ENCODE data around the gene FBLN2.

FBLN2 gene

DNA sequence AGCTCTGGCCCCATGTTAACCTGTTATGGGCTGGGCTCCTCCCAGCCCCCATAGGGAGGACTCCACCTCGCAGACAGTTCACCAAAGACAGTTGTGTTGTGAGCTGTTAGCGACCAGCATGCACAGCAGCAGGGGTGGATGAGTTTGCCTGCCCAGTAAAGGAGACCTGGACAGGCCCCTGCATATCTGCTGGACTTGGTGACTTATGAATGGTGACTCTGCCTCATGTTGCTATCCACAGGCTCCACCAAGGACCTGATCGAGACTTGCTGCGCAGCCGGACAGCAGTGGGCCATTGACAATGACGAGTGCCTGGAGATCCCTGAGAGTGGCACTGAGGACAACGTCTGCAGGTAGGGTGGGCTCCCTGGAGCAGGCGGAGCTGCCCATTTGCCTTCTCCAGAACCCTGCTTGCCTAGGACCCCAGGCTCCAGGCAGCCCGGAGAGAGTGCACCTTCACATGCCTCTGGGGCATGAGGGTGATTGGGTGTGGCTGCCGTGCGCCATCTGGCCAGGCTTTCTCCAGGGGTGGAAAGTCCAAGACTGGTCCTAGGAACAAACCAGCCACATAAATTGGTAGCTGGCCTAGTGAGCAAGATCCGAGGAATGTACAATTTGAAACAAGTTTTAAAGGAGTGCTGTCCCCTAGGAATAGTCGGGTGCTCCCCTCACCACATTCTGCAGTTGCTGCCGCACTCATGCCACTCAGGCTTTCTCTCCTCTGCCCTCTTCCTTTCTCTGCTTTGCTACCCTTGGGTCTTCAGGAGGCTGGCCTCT is 59.1 kb downstream of the FBLN2 start:
- TF ChIP-seq ZNF274 (IDR thresholded peaks at IDR 0.05; ENCODE audit: low read depth, low read length), result no peak
- no peak overlapping the region for H3K4me3 ChIP-seq (ENCODE audit: low read length)

DNA sequence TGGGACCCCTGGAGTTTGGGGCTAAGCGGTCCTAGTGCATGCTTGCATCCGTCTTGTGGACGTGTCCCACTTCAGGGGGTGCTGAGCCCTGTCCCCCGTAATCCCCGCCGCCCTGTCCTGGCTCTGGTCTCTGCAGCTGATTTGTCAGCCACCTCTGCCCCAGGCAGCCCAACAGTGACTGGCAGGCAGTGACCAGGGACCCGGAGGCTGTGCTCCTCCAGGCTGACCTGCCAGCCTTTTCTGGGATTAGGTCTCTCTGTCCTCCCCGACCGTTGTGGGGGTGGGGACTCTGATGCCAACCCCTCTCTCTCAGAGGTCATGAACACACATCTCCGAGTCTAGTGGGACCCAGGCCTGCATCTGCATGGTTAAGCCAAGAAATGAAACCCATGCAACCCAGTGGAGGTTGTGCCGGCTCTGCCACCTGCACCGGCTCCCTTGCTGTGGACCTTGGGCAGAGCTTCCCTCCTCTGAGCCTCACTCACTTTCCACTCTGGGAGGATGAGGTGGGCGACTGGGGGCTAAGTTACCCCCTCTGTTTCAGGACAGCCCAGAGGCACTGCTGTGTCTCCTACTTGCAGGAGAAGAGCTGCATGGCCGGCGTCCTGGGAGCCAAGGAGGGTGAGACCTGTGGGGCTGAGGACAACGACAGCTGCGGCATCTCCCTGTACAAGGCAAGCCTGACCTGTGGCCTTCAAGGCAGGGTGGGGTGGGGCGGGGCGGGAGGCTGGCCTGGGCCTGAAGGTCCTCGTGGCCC is 60.2 kb downstream of the FBLN2 start:
- H3K4me3 ChIP-seq (ENCODE audit: low read length), result no peak overlapping the region
- no peak for TF ChIP-seq ZNF274 (IDR thresholded peaks at IDR 0.05; ENCODE audit: low read depth, low read length)

GRCh38 chr3:13610006-13610570 is 61.2 kb downstream of the FBLN2 start:
- no peak overlapping the region for H3K4me3 ChIP-seq (ENCODE audit: low read length)
- TF ChIP-seq ZNF274 (IDR thresholded peaks at IDR 0.05; ENCODE audit: low read depth, low read length), result no peak

- no peak overlapping the region for H3K4me3 ChIP-seq (ENCODE audit: low read length)
- TF ChIP-seq ZNF274 (IDR thresholded peaks at IDR 0.05; ENCODE audit: low read depth, low read length), result no peak
Observed at GRCh38 chr3:13611221-13611620, 62.3 kb downstream of the FBLN2 start.

- no peak for TF ChIP-seq ZNF274 (IDR thresholded peaks at IDR 0.05; ENCODE audit: low read depth, low read length)
- H3K4me3 ChIP-seq (ENCODE audit: low read length), result no peak overlapping the region
Observed at GRCh38 chr3:13612829-13613228, 63.9 kb downstream of the FBLN2 start.

GRCh38 chr3:13613343-13614190 is 64.6 kb downstream of the FBLN2 start:
- no peak for TF ChIP-seq ZNF274 (IDR thresholded peaks at IDR 0.05; ENCODE audit: low read depth, low read length)
- no peak overlapping the region for H3K4me3 ChIP-seq (ENCODE audit: low read length)

- no peak overlapping the region for H3K4me3 ChIP-seq (ENCODE audit: low read length)
- TF ChIP-seq ZNF274 (IDR thresholded peaks at IDR 0.05; ENCODE audit: low read depth, low read length), result no peak
Observed at GRCh38 chr3:13614607-13615006, 65.7 kb downstream of the FBLN2 start.

- H3K4me3 ChIP-seq (ENCODE audit: low read length), result no peak overlapping the region
- TF ChIP-seq ZNF274 (IDR thresholded peaks at IDR 0.05; ENCODE audit: low read depth, low read length), result no peak
Observed at GRCh38 chr3:13615019-13615528, 66.1 kb downstream of the FBLN2 start.

- H3K4me3 ChIP-seq (ENCODE audit: low read length), result no peak overlapping the region
- TF ChIP-seq ZNF274 (IDR thresholded peaks at IDR 0.05; ENCODE audit: low read depth, low read length), result no peak
Observed at GRCh38 chr3:13616359-13616758, 67.4 kb downstream of the FBLN2 start.

DNA sequence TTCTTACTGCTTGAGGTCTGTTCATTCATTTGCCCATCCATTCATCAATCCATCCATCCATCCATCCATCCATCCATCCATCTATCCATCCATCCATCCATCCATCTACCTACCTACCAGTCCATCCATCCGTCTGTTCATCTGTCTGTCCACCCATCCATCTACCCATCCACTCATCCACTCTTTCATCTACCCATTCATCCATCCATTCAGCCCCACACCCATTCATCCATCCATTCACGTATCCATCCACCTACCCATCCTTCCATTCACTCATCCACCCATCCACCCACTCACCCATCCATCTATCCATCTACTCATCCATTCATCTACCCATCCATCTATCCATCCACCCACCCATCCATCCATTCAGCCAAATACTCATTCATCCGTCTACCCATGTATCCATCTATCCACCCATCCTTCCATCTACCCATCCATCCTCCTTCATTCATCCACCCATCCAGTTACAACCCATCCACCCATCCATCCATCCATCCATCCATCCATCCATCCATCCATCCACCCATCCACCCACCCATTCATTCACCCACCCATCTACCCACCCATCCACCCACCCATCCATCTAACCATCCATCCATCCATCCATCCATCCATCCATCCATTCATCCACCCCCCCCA is 68.3 kb downstream of the FBLN2 start:
- no peak for TF ChIP-seq ZNF274 (IDR thresholded peaks at IDR 0.05; ENCODE audit: low read depth, low read length)

GRCh38 chr3:13617981-13618380 is 69.1 kb downstream of the FBLN2 start:
- no peak overlapping the region for H3K4me3 ChIP-seq (ENCODE audit: low read length)
- TF ChIP-seq ZNF274 (IDR thresholded peaks at IDR 0.05; ENCODE audit: low read depth, low read length), result no peak

More for the DNA sequence above, 68.3 kb downstream of the FBLN2 start:
- no peak overlapping the region for H3K4me3 ChIP-seq (ENCODE audit: low read length)

GRCh38 chr3:13618836-13619235 is 69.9 kb downstream of the FBLN2 start:
- no peak for TF ChIP-seq ZNF274 (IDR thresholded peaks at IDR 0.05; ENCODE audit: low read depth, low read length)
- H3K4me3 ChIP-seq (ENCODE audit: low read length), result no peak overlapping the region

GRCh38 chr3:13619661-13620230 is 70.8 kb downstream of the FBLN2 start:
- TF ChIP-seq ZNF274 (IDR thresholded peaks at IDR 0.05; ENCODE audit: low read depth, low read length), result no peak
- H3K4me3 ChIP-seq (ENCODE audit: low read length), result no peak overlapping the region
